Measurements from ENCODE around the gene ZNG1A. TPM values are rescaled to one million over a fixed set of nuclear protein-coding genes. Genes with fewer than 3 reads are reported as not detected.
"Not testable (repeated sequence)": the region's sequence is repeated elsewhere in the genome, so short reads cannot be mapped to it uniquely, and the experiment has no call there.

The ZNG1A gene
- total RNA-seq, 2 donors from 2014 or later = 28.5 to 34.8 TPM

- H3K27me3 Mint-ChIP-seq (ENCODE audit: low read depth); H3K4me3 Mint-ChIP-seq; H3K9me3 Mint-ChIP-seq; DNase-seq; ATAC-seq (replicated peaks in 1 of 2); H3K27ac Mint-ChIP-seq; H3K36me3 Mint-ChIP-seq (ENCODE audit: insufficient read depth in 2 of 2); H3K4me1 Mint-ChIP-seq (ENCODE audit: low read depth): not testable (repeated sequence)
Observed at GRCh38 chr9:99867-100266, 79.0 kb downstream of the ZNG1A start.

DNA sequence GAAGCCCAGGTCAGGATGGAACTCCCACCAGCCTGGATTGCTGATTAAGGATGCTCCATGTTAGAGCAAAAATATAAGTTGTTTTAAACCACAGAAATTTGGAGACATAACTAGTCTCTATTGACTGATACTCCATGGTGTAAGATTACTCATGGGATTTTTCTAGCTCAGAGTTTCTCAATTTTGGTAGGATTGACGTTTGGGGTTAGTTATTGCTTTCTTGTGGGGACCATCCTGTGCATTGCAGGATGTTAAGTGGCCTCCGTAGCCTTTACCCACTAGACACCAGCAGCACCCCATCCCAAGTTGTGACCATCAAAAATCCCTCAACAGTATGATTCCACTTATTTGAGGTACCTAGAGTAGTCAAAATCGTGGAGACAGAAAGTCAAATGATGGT lies 80.1 kb downstream of the ZNG1A start:
- not testable (repeated sequence) for H3K36me3 Mint-ChIP-seq (ENCODE audit: insufficient read depth in 2 of 2); H3K27ac Mint-ChIP-seq; H3K27me3 Mint-ChIP-seq (ENCODE audit: low read depth); H3K4me1 Mint-ChIP-seq (ENCODE audit: low read depth); H3K9me3 Mint-ChIP-seq; H3K4me3 Mint-ChIP-seq; DNase-seq
- ATAC-seq (replicated peaks in 1 of 2) = peak in 1 of 2 donors; percentile 87

GRCh38 chr9:94992-95391 lies 83.9 kb downstream of the ZNG1A start:
- not testable (repeated sequence) for H3K27ac Mint-ChIP-seq, H3K9me3 Mint-ChIP-seq
- ATAC-seq (replicated peaks in 1 of 2) = peak; percentile 55 to 64

DNA sequence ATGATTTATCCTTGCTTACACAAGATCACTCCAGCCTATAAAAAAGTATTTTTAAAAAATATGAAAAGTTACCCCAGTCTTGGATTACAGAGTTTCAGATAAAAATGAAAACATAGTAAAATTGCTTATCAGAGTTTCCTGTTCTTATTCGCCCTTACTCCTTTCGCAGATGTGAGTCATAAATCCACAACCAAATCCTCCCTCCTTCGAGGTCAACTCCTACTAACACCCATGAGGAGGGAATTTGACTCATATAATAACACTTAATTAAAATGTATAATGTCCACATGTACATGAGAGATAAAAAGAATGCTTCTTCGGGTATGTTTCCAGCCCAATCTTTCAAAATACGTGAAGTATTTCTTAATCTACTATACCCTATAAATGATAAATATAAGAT lies 84.5 kb downstream of the ZNG1A start:
- not testable (repeated sequence) for H3K36me3 Mint-ChIP-seq (ENCODE audit: insufficient read depth in 2 of 2); H3K9me3 Mint-ChIP-seq; H3K4me1 Mint-ChIP-seq (ENCODE audit: low read depth); H3K27me3 Mint-ChIP-seq (ENCODE audit: low read depth); H3K4me3 Mint-ChIP-seq; DNase-seq; ATAC-seq (replicated peaks in 1 of 2); H3K27ac Mint-ChIP-seq

More at GRCh38 chr9:94992-95391, 83.9 kb downstream of the ZNG1A start:
- H3K4me1 Mint-ChIP-seq (ENCODE audit: low read depth); H3K36me3 Mint-ChIP-seq (ENCODE audit: insufficient read depth in 2 of 2); DNase-seq; H3K27me3 Mint-ChIP-seq (ENCODE audit: low read depth): not testable (repeated sequence)
- peak overlapping the region in 1 of 2 donors; percentile 25 for H3K4me3 Mint-ChIP-seq

GRCh38 chr9:93909-94308 lies 84.9 kb downstream of the ZNG1A start:
- not testable (repeated sequence) for H3K27ac Mint-ChIP-seq; H3K27me3 Mint-ChIP-seq (ENCODE audit: low read depth)

DNA sequence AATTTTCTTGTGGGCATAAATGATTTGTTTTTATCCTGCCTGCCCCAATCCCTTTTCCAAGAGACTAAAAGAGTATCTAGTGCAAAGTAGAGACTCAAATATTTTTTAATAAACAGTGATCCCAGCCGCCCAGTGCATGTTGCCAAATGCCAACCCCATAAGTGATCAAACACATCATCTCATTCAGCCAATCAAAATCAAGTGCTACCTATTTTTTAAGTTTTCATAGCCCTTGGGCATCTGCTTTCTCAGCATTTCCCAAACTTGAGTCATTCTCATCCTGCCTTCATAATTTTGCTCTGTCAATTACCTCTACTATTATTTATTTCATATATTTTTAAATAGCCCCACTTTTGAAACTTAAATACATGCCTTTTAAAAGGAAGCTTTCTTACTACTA lies 88.0 kb downstream of the ZNG1A start:
- not testable (repeated sequence) for H3K36me3 Mint-ChIP-seq (ENCODE audit: insufficient read depth in 2 of 2); H3K27me3 Mint-ChIP-seq (ENCODE audit: low read depth); H3K4me3 Mint-ChIP-seq; H3K9me3 Mint-ChIP-seq; DNase-seq; ATAC-seq (replicated peaks in 1 of 2); H3K27ac Mint-ChIP-seq
- H3K4me1 Mint-ChIP-seq (ENCODE audit: low read depth) = peaks cover 12% of the 10 kb centered on the region

More at GRCh38 chr9:93909-94308, 84.9 kb downstream of the ZNG1A start:
- not testable (repeated sequence) for H3K4me3 Mint-ChIP-seq; H3K4me1 Mint-ChIP-seq (ENCODE audit: low read depth); DNase-seq; ATAC-seq (replicated peaks in 1 of 2); H3K9me3 Mint-ChIP-seq; H3K36me3 Mint-ChIP-seq (ENCODE audit: insufficient read depth in 2 of 2)

- not testable (repeated sequence) for H3K9me3 Mint-ChIP-seq; H3K4me3 Mint-ChIP-seq; DNase-seq; H3K27me3 Mint-ChIP-seq (ENCODE audit: low read depth); H3K36me3 Mint-ChIP-seq (ENCODE audit: insufficient read depth in 2 of 2); H3K27ac Mint-ChIP-seq; H3K4me1 Mint-ChIP-seq (ENCODE audit: low read depth)
- ATAC-seq (replicated peaks in 1 of 2) = peak; percentile 76 to 83
Observed at GRCh38 chr9:88396-89037, 90.3 kb downstream of the ZNG1A start.

GRCh38 chr9:87860-88259 lies 91.0 kb downstream of the ZNG1A start:
- H3K27me3 Mint-ChIP-seq (ENCODE audit: low read depth); ATAC-seq (replicated peaks in 1 of 2); H3K36me3 Mint-ChIP-seq (ENCODE audit: insufficient read depth in 2 of 2); DNase-seq; H3K9me3 Mint-ChIP-seq; H3K4me3 Mint-ChIP-seq; H3K4me1 Mint-ChIP-seq (ENCODE audit: low read depth); H3K27ac Mint-ChIP-seq: not testable (repeated sequence)

DNA sequence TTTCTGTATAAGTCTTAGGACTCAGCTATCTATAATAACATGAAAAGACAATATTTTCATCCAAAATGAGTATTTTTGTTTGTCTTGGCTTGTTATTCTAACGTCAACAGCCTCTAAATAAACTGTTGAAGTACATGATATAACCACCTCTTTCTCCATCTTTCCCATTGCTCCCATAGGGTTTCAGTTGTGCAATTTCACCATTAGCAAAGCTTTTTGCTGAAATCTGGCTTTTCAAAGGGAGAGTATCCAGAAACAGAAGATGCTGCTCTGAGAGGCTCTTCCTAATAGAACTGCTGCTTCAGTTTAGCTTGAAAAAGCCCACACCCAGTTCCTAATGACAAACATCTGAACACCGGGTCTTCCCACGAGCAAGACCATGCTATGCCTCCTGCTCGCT lies 91.8 kb downstream of the ZNG1A start:
- H3K4me3 Mint-ChIP-seq; ATAC-seq (replicated peaks in 1 of 2); H3K27ac Mint-ChIP-seq; DNase-seq; H3K36me3 Mint-ChIP-seq (ENCODE audit: insufficient read depth in 2 of 2); H3K27me3 Mint-ChIP-seq (ENCODE audit: low read depth); H3K4me1 Mint-ChIP-seq (ENCODE audit: low read depth); H3K9me3 Mint-ChIP-seq: not testable (repeated sequence)

- not testable (repeated sequence) for H3K4me1 Mint-ChIP-seq (ENCODE audit: low read depth); H3K27me3 Mint-ChIP-seq (ENCODE audit: low read depth); ATAC-seq (replicated peaks in 1 of 2); H3K36me3 Mint-ChIP-seq (ENCODE audit: insufficient read depth in 2 of 2); DNase-seq; H3K4me3 Mint-ChIP-seq; H3K9me3 Mint-ChIP-seq; H3K27ac Mint-ChIP-seq
Observed at GRCh38 chr9:86697-87096, 92.2 kb downstream of the ZNG1A start.

DNA sequence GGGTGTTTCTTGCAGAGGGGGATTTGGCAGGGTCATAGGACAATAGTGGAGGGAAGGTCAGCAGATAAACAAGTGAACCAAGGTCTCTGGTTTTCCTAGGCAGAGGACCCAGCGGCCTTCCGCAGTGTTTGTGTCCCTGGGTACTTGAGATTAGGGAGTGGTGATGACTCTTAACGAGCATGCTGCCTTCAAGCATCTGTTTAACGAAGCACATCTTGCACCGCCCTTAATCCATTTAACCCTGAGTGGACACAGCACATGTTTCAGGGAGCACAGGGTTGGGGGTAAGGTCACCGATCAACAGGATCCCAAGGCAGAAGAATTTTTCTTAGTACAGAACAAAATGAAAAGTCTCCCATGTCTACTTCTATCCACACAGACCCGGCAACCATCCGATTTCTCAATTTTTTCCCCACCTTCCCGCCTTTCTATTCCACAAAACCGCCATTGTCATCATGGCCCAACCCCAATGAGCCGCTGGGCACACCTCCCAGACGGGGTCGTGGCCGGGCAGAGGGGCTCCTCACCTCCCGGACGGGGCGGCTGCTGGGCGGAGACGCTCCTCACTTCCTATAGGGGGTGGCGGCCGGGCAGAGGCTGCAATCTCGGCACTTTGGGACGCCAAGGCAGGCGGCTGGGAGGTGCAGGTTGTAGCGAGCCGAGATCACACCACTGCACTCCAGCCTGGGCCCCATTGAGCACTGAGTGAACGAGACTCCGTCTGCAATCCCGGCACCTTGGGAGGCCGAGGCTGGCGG lies 95.7 kb downstream of the ZNG1A start:
- not testable (repeated sequence) for ATAC-seq (replicated peaks in 1 of 2); DNase-seq; H3K4me3 Mint-ChIP-seq; H3K9me3 Mint-ChIP-seq; H3K27ac Mint-ChIP-seq; H3K4me1 Mint-ChIP-seq (ENCODE audit: low read depth); H3K36me3 Mint-ChIP-seq (ENCODE audit: insufficient read depth in 2 of 2); H3K27me3 Mint-ChIP-seq (ENCODE audit: low read depth)

DNA sequence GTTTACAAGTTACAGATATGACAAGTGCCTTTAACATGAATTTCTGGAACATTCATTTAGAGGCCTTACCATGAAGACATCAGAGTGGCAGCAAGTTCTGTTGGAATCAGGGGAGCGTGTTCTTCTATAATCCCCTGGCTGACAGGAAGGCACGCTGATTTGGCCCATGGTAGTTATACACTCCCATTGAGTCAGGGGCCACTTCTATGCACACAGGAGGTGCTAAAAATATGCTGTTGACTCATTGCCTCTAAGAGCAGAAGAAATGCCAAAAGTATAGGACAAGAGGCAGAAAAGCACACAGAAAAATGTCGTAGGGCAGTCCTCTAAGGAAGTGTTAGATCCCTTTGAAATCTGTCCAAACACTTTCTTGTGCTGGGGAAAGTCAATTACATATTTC lies 100.5 kb downstream of the ZNG1A start:
- not testable (repeated sequence) for H3K4me1 Mint-ChIP-seq (ENCODE audit: low read depth); ATAC-seq (replicated peaks in 1 of 2); H3K4me3 Mint-ChIP-seq; H3K36me3 Mint-ChIP-seq (ENCODE audit: insufficient read depth in 2 of 2); DNase-seq; H3K9me3 Mint-ChIP-seq; H3K27me3 Mint-ChIP-seq (ENCODE audit: low read depth); H3K27ac Mint-ChIP-seq

- not testable (repeated sequence) for H3K27ac Mint-ChIP-seq; H3K4me3 Mint-ChIP-seq; H3K36me3 Mint-ChIP-seq (ENCODE audit: insufficient read depth in 2 of 2); ATAC-seq (replicated peaks in 1 of 2); DNase-seq; H3K4me1 Mint-ChIP-seq (ENCODE audit: low read depth); H3K9me3 Mint-ChIP-seq
- H3K27me3 Mint-ChIP-seq (ENCODE audit: low read depth) = peaks cover 12% of the 10 kb centered on the region
Observed at GRCh38 chr9:76389-76788, 102.5 kb downstream of the ZNG1A start.
